Measurements from ENCODE around the gene ARHGAP45.
"Not testable (repeated sequence)": the region's sequence is repeated elsewhere in the genome, so short reads cannot be mapped to it uniquely, and the experiment has no call there.

ARHGAP45 gene

DNA sequence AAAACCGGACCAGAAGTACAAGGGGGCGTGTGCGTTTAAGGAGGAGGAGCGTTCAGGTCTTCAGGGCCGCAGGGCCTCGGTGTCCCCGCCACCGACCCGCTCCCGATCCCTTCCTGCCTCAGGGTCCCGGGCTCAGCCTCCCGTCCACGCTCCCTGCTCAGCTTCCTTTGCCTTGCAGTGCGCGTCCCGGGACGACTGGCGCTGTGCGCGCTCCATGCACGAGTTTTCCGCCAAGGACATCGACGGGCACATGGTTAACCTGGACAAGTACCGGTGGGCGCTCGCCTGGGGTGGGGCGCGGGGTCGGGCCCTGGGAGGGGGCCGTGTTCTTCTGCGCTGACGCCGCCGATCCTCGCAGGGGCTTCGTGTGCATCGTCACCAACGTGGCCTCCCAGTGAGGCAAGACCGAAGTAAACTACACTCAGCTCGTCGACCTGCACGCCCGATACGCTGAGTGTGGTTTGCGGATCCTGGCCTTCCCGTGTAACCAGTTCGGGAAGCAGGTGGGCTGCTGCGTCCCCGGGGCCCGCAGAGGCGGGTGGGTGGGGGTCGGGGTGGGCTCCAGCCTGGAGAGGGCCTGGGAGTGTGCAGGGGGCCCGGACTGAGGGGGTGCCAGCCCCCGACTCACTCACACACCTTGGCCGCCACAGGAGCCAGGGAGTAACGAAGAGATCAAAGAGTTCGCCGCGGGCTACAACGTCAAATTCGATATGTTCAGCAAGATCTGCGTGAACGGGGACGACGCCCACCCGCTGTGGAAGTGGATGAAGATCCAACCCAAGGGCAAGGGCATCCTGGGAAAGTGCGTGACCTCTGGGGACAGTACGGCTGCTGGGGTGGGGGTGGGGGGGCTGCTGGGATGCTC is 38.3 kb downstream of the ARHGAP45 start:
- no peak for DNase-seq (ENCODE audit: low read depth)

DNA sequence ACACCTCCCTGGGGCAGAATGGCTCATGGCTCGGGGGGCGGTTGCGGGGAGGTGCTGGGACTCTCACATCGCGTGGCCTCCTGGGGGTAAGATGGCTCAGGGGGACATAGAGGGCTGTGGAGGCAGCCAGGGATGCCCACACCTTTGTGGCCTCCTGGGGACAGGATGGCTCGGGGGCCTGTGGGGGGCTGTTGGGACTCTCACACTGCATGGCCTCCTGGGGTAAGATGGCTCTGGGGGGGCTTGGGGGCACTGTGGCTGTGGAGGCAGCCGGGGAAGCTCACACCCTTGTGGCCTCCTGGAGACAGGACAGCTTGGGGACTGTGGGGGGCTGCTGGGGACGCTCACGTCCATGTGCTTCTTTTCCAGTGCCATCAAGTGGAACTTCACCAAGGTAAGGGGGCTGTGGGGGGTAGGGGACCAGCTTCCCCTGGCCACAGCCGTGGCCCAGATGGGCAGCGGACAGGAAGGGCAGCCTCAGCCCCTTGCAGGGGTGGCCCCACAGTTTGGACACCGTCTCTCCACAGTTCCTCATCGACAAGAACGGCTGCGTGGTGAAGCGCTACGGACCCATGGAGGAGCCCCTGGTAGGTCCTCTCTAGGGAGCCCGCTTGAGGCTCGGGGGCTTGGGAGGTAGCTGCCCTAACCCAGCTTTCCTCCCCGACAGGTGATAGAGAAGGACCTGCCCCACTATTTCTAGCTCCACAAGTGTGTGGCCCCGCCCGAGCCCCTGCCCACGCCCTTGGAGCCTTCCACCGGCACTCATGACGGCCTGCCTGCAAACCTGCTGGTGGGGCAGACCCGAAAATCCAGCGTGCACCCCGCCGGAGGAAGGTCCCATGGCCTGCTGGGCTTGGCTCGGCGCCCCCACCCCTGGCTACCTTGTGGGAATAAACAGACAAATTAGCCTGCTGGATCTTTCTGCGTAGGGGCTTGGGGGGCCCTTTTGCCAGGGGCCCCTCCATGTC is 39.2 kb downstream of the ARHGAP45 start:
- DNase-seq (ENCODE audit: low read depth): no peak

DNA sequence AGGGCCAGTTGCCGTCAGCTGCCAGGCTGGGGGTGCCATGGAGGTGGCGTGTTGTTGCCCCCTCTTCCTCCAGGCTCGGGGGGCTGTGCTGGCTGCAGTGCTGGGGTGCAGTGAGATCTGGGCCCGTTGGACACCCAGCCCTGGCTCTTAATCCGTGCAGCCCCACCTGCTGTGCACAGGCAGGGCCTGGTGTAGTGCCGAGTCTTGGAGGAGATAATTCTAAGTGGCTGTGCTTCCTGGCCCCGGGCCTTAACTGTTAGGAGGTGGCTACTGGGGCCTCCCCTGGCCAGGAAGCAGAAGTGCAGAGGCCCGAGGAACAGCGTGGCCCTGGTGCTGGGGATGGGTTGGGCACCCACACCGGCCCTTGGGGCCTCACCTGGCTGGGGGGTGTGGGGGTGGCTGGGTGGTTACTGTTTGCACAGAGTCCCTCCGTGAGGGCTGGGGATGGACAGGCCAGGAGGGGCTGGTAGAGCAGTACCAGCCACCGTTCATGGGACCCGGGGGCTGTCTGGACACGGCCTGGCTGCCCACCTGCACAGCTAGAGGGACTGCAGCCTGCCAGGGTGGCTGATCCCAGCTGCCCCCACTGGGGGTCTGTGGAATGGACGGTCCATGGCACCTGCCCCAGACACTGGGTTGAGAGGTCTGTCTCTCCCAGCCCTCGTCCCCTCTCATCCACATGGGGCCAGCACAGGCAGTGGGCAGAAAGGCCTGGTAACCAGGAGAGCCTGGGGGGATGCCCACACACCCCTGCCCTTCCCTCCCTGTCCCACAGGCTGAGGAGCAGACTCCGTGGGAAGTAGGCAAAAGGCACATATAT is 40.1 kb downstream of the ARHGAP45 start:
- no peak for DNase-seq (ENCODE audit: low read depth)

DNA sequence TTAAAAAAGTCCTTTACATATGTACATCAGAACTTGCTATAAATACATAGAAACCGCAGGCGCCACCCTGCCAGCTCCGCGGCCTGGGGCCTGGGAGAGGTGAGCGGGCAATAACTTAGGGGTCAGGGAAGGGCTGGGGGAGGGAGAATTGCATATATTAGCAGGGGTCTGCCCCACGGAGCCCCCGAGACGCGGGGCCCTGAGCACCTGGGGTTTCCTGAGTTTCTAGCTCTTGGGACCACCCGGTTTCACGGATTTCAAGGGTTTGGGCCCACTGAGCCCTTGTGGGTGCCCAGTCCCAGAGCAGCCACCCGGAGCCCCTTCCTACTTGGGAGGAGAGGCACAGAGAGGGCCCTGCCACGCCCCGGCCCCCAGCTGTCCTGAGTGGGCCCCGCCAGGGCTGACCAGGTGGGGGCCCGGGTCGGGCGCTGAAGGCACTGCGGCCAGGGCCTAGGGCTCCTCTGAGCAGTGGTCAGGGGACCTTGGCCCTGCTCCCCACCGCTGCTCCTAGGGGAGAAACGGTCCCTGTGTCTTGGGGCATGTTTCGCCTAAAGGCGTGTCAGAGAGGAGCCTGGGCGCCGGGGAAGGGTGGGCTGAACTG is 40.8 kb downstream of the ARHGAP45 start:
- no peak for DNase-seq (ENCODE audit: low read depth)

DNA sequence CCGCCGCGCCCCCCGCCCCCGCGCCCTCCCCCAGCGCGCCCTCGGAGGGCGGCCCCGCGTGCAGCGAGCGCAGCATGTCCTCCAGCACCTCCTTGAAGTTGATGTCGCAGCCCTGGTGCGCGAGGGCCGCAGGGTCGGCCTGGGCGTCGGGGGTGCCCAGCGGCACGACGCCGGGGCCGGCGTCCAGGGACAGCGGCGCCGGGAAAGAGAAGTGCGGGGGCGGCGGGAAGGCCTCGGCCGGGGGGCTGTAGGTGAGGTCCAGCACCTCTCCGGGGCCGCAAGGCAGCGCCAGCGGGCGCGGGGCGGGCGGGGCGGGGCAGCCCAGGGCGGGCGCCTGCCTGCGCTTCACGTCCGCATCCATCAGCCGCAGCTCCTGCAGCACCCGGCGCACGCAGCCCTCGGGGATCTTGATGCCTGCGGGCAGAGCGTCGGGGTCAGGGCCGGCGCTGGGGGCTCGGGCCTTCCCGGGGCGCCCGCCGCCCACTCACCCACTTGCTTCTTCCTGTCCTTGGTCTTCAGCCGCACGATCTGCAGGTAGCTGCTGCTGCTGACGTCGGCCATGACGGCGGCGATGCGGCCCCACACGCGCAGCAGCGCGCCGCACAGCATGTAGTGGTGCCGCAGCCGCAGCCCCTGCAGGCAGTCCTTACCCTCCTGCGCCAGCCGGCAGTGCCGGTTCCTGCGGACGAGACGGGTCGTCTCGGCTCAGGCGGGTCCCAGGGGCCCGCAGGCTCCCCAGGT is 41.5 kb downstream of the ARHGAP45 start:
- DNase-seq (ENCODE audit: low read depth): no peak

DNA sequence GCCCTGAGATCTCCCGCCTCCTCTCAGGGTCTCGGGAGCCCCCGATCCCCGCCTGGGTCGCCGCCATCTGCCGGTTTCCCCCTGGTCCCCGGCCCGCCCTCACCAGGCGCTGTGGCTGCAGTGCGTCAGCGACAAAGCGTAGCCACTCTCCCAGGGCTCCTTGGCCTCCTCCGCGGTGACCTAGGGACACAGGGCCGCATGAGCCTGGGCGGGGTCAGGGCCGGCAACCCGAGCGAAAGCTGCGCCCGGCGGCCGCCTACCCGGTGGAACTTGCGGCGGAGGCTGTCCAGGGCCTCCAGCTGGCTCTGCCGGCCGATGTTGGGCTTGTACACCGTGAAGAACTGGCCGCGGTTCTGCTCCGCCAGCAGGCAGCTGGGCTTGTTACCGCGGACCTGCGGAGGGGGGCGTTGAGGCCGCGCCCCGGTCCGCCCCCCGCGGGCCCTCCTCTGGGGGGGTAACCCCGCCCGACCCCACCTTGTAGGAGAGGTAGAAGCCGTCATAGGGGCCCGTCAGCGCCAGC is 42.1 kb downstream of the ARHGAP45 start:
- no peak for DNase-seq (ENCODE audit: low read depth)

DNA sequence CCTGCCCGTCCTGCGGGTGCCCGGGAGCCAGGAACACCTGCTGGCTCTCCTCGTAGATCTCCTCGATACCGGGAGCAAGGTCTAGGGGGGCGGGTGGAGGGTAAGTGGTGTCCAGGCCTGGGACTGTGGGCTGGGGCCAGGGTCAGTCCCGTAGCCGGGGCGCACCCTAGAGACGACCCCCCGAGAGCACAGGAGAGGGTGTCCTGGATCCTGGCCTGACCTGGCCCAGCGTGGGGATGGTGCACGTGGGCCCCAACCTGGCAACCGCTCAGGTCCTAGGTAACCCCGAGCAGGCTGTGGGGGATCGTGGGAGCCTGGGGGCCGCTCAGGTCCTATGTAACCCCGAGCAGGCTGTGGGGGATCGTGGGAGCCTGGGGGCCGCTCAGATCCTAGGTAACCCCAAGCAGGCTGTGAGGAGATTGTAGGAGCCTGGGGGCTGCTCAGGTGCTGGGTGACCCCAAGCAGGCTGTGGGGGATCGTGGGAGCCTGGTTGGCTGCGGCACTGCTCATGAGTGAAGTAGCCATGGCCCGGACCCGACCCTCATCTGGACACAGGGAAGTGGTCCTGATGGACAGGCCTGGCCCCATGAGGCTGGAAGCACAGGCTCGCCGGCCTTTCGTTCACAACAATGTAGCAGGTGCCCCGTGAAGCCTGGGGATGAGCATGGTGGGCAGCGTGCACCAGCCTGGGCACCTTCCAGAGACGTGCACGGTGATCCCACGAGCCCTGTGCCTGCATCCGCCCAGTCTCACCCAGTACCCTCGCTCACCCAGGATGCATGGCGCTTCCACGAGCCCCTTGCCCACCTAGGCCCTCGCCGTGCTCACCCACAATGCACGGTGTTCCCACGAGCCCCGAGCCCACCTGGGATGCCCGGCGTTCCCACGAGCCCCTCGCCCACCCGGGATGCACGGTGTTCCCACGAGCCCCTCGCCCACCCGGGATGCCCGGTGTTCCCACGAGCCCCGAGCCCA is 43.0 kb downstream of the ARHGAP45 start:
- no peak for DNase-seq (ENCODE audit: low read depth)

DNA sequence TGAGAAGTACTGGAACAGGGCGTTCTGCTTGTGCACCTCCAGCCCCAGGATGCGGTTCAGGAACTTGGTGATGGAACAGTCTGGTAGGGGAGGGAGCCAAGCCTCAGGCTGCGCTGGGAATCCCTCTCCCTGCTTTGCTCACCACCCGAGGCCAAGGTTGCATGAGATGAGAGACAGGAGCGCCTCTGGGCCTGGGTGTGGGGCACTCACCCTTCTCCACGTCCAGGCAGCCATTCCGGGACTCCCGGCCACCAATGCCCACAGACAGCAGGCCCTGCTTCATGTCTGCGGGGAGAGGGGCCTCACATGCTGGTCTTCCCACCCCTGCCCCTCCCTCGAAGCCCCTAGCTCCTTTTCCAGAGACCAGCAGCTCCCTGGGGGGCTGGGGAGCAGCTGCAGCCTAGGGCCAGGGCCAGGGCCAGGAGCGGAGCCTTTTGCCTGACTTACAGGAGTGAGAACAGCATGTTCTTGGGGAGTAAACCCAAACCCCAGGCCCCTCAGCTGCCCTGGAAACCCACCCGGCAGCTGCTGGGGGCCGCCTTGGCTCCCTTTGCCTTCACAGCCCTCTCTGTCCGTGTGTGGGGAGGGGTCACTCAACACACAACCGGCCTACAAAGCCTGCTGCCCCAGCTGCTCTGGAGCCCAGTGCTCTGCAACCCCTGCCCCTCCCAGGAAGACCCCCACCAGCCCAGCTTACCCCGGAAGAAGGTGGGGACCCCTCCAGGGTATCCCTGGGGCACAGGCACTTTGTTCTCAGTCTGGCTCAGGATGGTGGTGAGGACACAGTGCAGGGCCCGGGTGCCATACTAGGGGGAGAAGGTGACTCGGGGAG is 44.1 kb downstream of the ARHGAP45 start:
- no peak for DNase-seq (ENCODE audit: low read depth)

DNA sequence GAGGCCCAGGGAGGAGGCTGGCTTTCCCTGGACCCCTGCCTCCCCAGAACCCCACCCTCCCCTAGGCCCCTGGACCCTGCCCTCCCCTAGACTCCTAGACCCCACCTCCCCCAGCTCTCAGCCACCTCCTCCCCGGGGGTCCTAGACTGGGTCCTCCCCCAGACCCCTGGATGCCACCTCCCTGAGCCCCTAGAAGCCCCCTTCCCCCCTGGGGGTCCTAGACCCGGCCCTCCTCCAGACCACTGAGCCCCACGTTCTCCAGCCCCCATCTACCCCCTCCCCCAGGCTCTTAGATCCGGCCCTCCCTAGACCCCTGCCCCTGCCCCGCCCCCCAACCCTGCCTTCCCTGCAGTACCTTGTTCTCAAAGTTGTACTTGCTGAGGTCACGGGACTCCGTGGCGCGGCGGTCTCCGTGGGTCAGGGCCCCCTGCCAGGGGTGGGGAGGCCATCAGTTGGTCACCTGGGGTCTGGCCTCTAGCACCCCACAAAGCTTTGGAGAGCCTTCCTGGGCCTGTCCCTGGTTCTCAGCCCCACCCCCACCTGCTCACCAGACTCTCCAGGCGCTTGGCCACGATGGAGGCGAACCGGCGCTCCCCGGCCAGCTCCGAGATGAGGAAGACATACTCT is 44.8 kb downstream of the ARHGAP45 start:
- no peak for DNase-seq (ENCODE audit: low read depth)

DNA sequence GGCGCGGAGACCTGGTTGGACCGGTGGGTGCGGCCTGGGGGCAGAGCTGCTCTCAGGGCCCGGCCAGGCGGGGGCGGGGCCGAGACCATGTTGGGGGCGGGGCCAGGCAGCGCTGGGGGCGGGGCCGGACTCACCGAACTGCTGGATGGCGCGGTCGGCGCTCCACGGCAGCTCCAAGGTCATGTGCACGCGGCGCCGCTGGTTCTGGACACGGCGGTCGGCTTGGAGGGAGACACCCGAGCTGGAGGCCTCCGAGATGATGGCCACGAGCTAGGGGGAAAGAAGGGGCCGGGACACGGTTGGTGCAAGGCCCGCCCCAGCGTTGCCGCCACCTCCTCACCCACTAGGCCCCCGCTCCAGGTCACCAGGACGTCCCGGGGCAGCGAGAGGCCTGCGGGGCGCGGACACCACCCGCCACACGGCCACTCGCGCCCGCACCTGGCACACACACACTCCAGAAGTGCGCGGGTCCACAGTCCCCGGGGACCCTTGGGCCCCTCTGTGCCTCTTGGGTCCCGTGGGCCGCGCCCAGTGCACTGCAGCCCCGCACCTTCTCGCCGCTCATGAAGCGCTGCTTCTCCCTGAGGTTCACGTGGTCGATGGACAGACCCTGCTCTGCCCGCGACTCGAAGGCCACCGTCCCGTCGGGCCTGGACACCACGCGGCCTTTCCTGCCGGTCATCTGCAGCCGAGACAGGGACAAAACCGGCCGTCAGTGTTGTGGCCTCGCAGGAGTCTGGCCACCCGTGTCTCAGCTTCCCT is 45.5 kb downstream of the ARHGAP45 start:
- DNase-seq (ENCODE audit: low read depth): no peak

DNA sequence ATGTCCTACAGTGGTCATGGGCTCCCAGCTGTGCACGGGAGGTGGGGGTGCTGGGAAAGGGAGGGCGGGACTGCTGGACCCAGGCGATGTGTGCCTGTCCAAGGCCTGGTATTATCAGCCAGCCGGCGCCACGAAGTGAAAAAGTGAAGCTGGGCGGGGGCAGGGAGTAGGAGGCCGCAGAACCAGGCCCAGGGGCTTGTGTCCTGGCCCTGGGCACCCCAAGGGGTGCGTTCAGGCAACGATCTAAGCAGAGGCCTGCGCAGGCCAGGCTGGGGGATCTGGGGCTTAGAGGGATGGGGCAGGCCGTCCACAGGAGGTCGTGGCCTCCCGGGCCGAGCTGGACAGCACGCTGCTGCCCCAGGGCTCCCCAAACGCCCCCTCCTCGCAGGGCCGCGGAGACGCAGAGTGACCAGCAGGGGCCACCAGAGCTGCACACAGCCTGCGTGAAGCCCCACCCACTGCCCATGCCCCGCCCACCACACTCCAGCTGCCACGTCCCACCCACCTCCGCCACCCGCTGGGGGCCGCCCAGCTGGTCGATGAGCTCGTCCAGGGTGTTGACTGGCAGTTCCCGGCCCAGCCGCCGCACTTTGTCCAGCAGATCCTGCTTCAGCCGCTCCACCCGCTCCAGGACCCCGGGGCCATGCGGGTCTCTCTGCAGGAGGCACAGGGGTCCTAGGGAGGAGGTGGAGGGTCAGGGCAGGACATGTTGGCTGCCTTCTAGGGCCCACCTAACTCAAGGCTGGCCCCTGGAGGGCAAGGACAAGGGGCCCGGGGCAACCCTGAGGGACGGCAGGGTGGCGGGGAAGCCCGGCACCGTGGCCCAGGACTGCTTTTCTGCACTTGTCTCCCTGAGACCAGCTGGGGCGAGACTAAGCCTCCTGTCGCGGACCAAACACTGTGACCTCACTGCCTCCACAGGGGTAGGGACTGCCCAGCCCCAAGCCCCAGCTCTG is 46.3 kb downstream of the ARHGAP45 start:
- DNase-seq (ENCODE audit: low read depth): peak; percentile 59

DNA sequence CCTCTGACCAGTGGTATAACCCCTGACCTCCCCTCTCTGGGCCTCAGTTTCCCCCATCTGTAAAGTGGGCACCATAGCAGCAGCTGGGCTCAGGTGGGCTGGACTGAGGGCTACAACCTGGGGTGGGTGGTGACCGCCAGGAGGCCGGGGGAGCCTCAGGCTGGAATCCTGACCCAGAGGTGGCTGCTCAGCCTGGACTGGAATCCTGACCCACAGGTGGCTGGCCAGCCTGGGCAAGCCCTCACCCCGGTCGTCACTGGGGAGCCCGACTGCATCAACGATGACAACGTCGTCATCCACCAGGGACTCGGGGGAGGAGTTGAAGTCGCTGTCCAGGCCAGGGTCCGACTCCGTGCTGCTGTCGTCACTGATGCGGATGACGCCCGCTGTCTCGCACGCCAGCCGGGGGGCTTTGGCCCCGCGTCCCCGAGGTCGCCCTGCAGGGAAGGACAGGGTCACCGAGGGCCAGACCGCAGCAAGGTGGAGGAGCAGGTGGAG is 47.1 kb downstream of the ARHGAP45 start:
- DNase-seq (ENCODE audit: low read depth): no peak

DNA sequence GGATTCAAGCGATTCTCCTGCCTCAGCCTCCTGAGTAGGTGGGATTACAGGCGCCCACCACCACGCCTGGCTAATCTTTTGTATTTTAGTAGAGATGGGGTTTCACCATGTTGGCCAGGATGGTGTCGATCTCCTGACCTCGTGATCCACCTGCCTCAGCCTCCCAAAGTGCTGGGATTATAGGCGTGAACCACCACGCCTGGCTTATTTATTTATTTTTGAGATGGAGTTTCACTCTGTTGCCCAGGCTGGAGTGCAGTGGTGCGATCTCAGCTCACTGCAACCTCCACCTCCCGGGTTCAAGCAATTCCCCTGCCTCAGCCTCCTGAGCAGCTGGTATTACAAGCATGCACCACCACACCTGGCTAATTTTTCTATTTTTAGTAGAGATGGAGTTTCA is 47.8 kb downstream of the ARHGAP45 start:
- not testable (repeated sequence) for DNase-seq (ENCODE audit: low read depth)

DNA sequence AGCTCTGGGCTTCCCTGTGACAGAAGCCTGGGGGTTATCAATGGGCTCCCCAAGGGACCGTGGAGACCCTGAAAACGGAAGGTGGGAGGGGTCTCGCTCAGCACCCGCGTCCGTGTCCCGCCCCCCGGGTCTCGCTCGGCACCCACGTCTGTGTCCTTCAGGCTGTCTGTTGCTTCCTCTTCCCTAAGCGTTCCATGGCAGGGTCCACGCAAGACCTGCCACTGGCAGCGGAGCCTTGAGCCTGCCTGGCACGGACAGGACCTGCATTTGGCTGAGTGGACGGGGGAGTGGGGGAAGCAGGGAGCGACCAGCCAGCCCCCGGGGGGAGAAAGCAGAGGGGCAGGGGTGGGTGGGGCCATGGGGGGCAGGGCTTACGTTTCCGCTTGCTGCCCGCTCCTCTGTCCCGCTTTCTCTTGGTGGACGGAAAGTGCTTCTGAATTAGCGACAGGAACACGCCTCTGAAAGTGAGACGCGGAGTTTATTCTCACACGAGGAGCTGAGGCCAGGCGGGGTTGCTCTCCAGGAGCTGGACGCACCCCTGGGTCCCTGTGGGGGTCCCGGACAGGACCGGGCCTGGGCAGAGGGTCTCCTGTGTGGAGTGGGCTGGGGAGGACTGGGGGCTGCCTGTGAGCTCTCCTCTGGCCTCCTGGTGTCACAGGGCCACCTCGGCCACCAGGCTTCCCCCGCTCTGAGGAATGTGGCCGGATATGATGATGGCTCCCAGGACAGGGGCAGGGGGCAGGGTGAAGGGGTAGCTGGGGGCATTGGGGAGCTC is 48.9 kb downstream of the ARHGAP45 start:
- DNase-seq (ENCODE audit: low read depth): no peak

All from stimulated activated CD8-positive, alpha-beta memory T cell treated with anti-CD3 and anti-CD28 coated beads, Interleukin-15, amount 100 ng/mL, for 24 hours (primary cell).